Common myeloid progenitor, CD34-positive (primary cell): Measurements from ENCODE around the gene PARS2.
"Not testable (repeated sequence)": the region's sequence is repeated elsewhere in the genome, so short reads cannot be mapped to it uniquely, and the experiment has no call there.

ENCODE experiments used
- CTCF ChIA-PET: fragments of 350-600 bp; sonication (Branson Sonifier 250); formaldehyde crosslinking; loops from one replicate; lab custom pipeline; 2021; ENCODE audit warnings: antibody characterized with exemption; lab: Charles Lee
- POLR2A ChIA-PET: fragments of 350-600 bp; sonication (Branson Sonifier 250); formaldehyde crosslinking; loops from one replicate; lab custom pipeline; 2021; ENCODE audit warnings: antibody characterized with exemption; lab: Charles Lee
- DNase-seq, 3 donors: peaks; one replicate each; pipeline versions ENCODE4 v3.0.0 to v3.0.0-alpha.2; 2013
- H3K27ac ChIP-seq, 2 experiments: 1 replicate in 1 of 2; 2 replicates in 1 of 2; pipeline ENCODE4 v1.7.0; 2013; ENCODE audit warnings: inconsistent platforms in 2 of 2, low read length in 2 of 2, mild to moderate bottlenecking in 2 of 2, low read depth in 1 of 2, moderate library complexity in 1 of 2; ENCODE audit not compliant: severe bottlenecking in 2 of 2, insufficient read depth in 1 of 2, poor library complexity in 1 of 2
- H3K27me3 ChIP-seq, 5 experiments: replicated peaks in 2 of 5; 1 replicate in 3 of 5; 2 replicates in 2 of 5; pipeline versions ENCODE4 v1.6.1 to v1.7.0; 2013; ENCODE audit warnings: low read length in 4 of 5, mild to moderate bottlenecking in 2 of 5, moderate library complexity in 2 of 5, inconsistent platforms in 1 of 5; ENCODE audit not compliant: insufficient read depth in 5 of 5, control insufficient read depth in 4 of 5
- H3K36me3 ChIP-seq, 4 experiments: 1 replicate in 2 of 4; 2 replicates in 2 of 4; pipeline versions ENCODE4 v1.6.1 to v1.7.0; 2013; ENCODE audit warnings: low read length in 3 of 4, control low read depth in 1 of 4, mild to moderate bottlenecking in 1 of 4; ENCODE audit not compliant: control insufficient read depth in 4 of 4, insufficient read depth in 4 of 4
- H3K4me1 ChIP-seq, 4 experiments: 1 replicate in 3 of 4; 2 replicates in 1 of 4; pipeline versions ENCODE4 v1.6.1 to v1.7.1; 2013; ENCODE audit warnings: low read length in 3 of 4, mild to moderate bottlenecking in 3 of 4, control low read depth in 1 of 4, inconsistent platforms in 1 of 4, moderate library complexity in 1 of 4; ENCODE audit not compliant: control insufficient read depth in 4 of 4, insufficient read depth in 4 of 4; ENCODE audit errors: control extremely low read depth in 1 of 4
- H3K4me3 ChIP-seq, 7 experiments: 1 replicate in 4 of 7; 2 replicates in 3 of 7; pipeline versions ENCODE4 v1.5.1 to v1.7.0; 2013; ENCODE audit warnings: mild to moderate bottlenecking in 7 of 7, low read length in 6 of 7, moderate library complexity in 6 of 7, inconsistent platforms in 2 of 7, low read depth in 2 of 7, control low read depth in 1 of 7; ENCODE audit not compliant: insufficient read depth in 4 of 7, control insufficient read depth in 1 of 7; ENCODE audit errors: extremely low read depth in 1 of 7
- H3K9me3 ChIP-seq, 5 experiments: 1 replicate in 4 of 5; 2 replicates in 1 of 5; pipeline versions ENCODE4 v1.6.1 to v1.7.1; 2013; ENCODE audit warnings: low read length in 4 of 5, mild to moderate bottlenecking in 2 of 5, inconsistent platforms in 1 of 5, low read depth in 1 of 5, moderate library complexity in 1 of 5; ENCODE audit not compliant: control insufficient read depth in 4 of 5, insufficient read depth in 2 of 5; ENCODE audit errors: control extremely low read depth in 1 of 5
- WGBS: methylation state at CpG from one replicate; pipeline ENCODE4 v1.1.5; 2013; ENCODE audit not compliant: insufficient coverage; 5-methylcytosine and 5-hydroxymethylcytosine counted together

The PARS2 gene

GRCh38 chr1:54782588-54782987 is 18.3 kb upstream of the PARS2 start:
- Histone ChIP-seq H3K36me3 (peaks cover 0 to 6% (median 2%) of the 10 kb centered on the region in 4 experiments), H3K27me3 (peaks cover 0 to 21% (median 0%) of the 10 kb centered on the region in 5 experiments), H3K4me3 (no peak overlapping the region), H3K9me3 (no peaks in the 10 kb centered on the region), H3K4me1 (peaks cover 0 to 4% (median 0%) of the 10 kb centered on the region in 4 experiments), H3K27ac (no peak overlapping the region)
- DNase-seq: no peak
- WGBS: 100% methylated on average over 1 of the region's 2 CpGs
- CTCF ChIA-PET: no interaction called here
- POLR2A ChIA-PET: no interaction called here

GRCh38 chr1:54782156-54782555 is 17.8 kb upstream of the PARS2 start:
- CTCF ChIA-PET: interaction anchor here (0.7 kb wide), 1 partner anchor 12 kb away, joined by 3 read pairs; no protein-coding TSS in a partner anchor
- no peak overlapping the region for H3K4me3 ChIP-seq
- POLR2A ChIA-PET: no interaction called here

GRCh38 chr1:54781023-54781723 is 16.9 kb upstream of the PARS2 start:
- Histone ChIP-seq H3K27ac (no peak overlapping the region), H3K27me3 (peaks cover 0 to 21% (median 0%) of the 10 kb centered on the region in 5 experiments), H3K36me3 (peaks cover 0 to 6% (median 2%) of the 10 kb centered on the region in 4 experiments), H3K4me1 (peaks cover 0 to 4% (median 0%) of the 10 kb centered on the region in 4 experiments), H3K9me3 (no peaks in the 10 kb centered on the region), H3K4me3 (no peak overlapping the region)
- ChIA-PET CTCF (interaction anchor here (1.8 kb wide), 1 partner anchor 15 kb away, joined by 6 read pairs; no protein-coding TSS in a partner anchor), POLR2A (no interaction called here)
- WGBS: 83% methylated on average over 65 of the region's 74 CpGs
- DNase-seq: no peak

More at GRCh38 chr1:54782156-54782555, 17.8 kb upstream of the PARS2 start:
- H3K4me1 ChIP-seq: peaks cover 0 to 4% (median 0%) of the 10 kb centered on the region in 4 experiments
- H3K36me3 ChIP-seq: peaks cover 0 to 6% (median 2%) of the 10 kb centered on the region in 4 experiments
- H3K27me3 ChIP-seq: peaks cover 0 to 21% (median 0%) of the 10 kb centered on the region in 5 experiments
- no peak overlapping the region for H3K27ac ChIP-seq
- no peak for DNase-seq
- H3K9me3 ChIP-seq: no peaks in the 10 kb centered on the region
- WGBS: 100% methylated on average over 4 of the region's 6 CpGs

- CTCF ChIA-PET: interaction anchor here (1.4 kb wide), 1 partner anchor 24 kb away, joined by 3 read pairs; the partner anchor contains the start of gene TTC22
- POLR2A ChIA-PET: no interaction called here
- peaks cover 0 to 13% (median 0%) of the 10 kb centered on the region in 5 experiments for H3K27me3 ChIP-seq
These were observed 13.1 kb upstream of the PARS2 start for GRCh38 chr1:54777431-54777830.

GRCh38 chr1:54777011-54777410 is 12.7 kb upstream of the PARS2 start:
- 97% methylated on average over 3 of the region's 4 CpGs for WGBS
- Histone ChIP-seq H3K4me1 (peaks cover 0 to 4% (median 0%) of the 10 kb centered on the region in 4 experiments), H3K27me3 (peaks cover 0 to 10% (median 0%) of the 10 kb centered on the region in 5 experiments), H3K9me3 (no peaks in the 10 kb centered on the region), H3K36me3 (no peaks in the 10 kb centered on the region), H3K27ac (no peak overlapping the region), H3K4me3 (no peak overlapping the region)
- POLR2A ChIA-PET: no interaction called here
- DNase-seq: no peak
- CTCF ChIA-PET: no interaction called here

More at GRCh38 chr1:54777431-54777830, 13.1 kb upstream of the PARS2 start:
- no peak overlapping the region for H3K4me3 ChIP-seq
- H3K4me1 ChIP-seq: peaks cover 0 to 4% (median 0%) of the 10 kb centered on the region in 4 experiments
- 96% methylated on average over 3 of the region's 4 CpGs for WGBS
- H3K9me3 ChIP-seq: no peaks in the 10 kb centered on the region
- H3K36me3 ChIP-seq: no peaks in the 10 kb centered on the region
- no peak overlapping the region for H3K27ac ChIP-seq
- DNase-seq: no peak

- H3K9me3 ChIP-seq, CTCF ChIA-PET: not testable (repeated sequence)
- WGBS: 96% methylated on average over 11 of the region's 16 CpGs
These were observed 11.8 kb upstream of the PARS2 start for GRCh38 chr1:54775828-54776721.

More at GRCh38 chr1:54775828-54776721, 11.8 kb upstream of the PARS2 start:
- H3K4me1 ChIP-seq, H3K27ac ChIP-seq, H3K36me3 ChIP-seq, H3K27me3 ChIP-seq, H3K4me3 ChIP-seq, POLR2A ChIA-PET, DNase-seq: not testable (repeated sequence)
